Astrocyte (in vitro differentiated cells and primary cell): ENCODE measurements around the gene ETNK1. TPM values are rescaled to one million over a fixed set of nuclear protein-coding genes. Genes with fewer than 3 reads are reported as not detected.
A peak's percentile ranks its signal among the peaks of the same experiment; 100 is the strongest.

ENCODE experiments used
- DNase-seq: peaks from one replicate; pipeline ENCODE4 v3.0.0-alpha.2; 2010; ENCODE audit warnings: low read depth
- FAIRE-seq: peaks from 2 replicates; lab custom pipeline; 2011; peaks lifted over from hg19 to GRCh38; lab: Jason Lieb, UNC
- H2AFZ ChIP-seq: 2 replicates; pipeline ENCODE4 v1.6.0; 2012; ENCODE audit warnings: low read depth, low read length, inconsistent platforms
- H3K27ac ChIP-seq: 2 replicates; pipeline ENCODE4 v1.5.1; 2011; ENCODE audit warnings: low read depth, low read length, inconsistent platforms
- H3K27me3 ChIP-seq: 2 replicates; pipeline ENCODE4 v1.6.0; 2011; ENCODE audit warnings: low read length, inconsistent platforms; ENCODE audit not compliant: insufficient read depth
- H3K36me3 ChIP-seq: 2 replicates; pipeline ENCODE4 v1.5.1; 2011; ENCODE audit warnings: low read length, inconsistent platforms; ENCODE audit not compliant: insufficient read depth
- H3K4me1 ChIP-seq: 2 replicates; pipeline ENCODE4 v1.5.1; 2011; ENCODE audit warnings: low read length, inconsistent platforms; ENCODE audit not compliant: insufficient read depth
- H3K4me2 ChIP-seq: 2 replicates; pipeline ENCODE4 v1.6.0; 2012; ENCODE audit warnings: low read length, inconsistent platforms
- H3K4me3 ChIP-seq: 2 replicates; pipeline ENCODE4 v1.5.1; 2011; ENCODE audit warnings: low read depth, mild to moderate bottlenecking, low read length, inconsistent platforms; ENCODE audit not compliant: insufficient read depth
- H3K79me2 ChIP-seq: 2 replicates; pipeline ENCODE4 v1.6.0; 2012; ENCODE audit warnings: mild to moderate bottlenecking, low read length, inconsistent platforms; ENCODE audit not compliant: insufficient read depth
- H3K9ac ChIP-seq: 2 replicates; pipeline ENCODE4 v1.6.0; 2012; ENCODE audit warnings: mild to moderate bottlenecking, low read length, inconsistent platforms
- H3K9me3 ChIP-seq: 2 replicates; pipeline ENCODE4 v1.5.1; 2012; ENCODE audit warnings: low read depth, mild to moderate bottlenecking, low read length, inconsistent platforms; ENCODE audit not compliant: insufficient read depth
- H4K20me1 ChIP-seq: 2 replicates; pipeline ENCODE4 v1.6.0; 2012; ENCODE audit warnings: low read length, inconsistent platforms; ENCODE audit not compliant: insufficient read depth
- H3K27ac Mint-ChIP-seq: one replicate; pipeline ENCODE4 v1.8.0; 2021; ENCODE audit warnings: mild to moderate bottlenecking, mixed read lengths; ENCODE audit not compliant: unreplicated experiment
- H3K27me3 Mint-ChIP-seq: one replicate; pipeline ENCODE4 v1.8.0; 2021; ENCODE audit warnings: low read depth, mixed read lengths; ENCODE audit not compliant: unreplicated experiment
- H3K36me3 Mint-ChIP-seq: one replicate; pipeline ENCODE4 v1.8.0; 2021; ENCODE audit warnings: low read depth, mixed read lengths; ENCODE audit not compliant: unreplicated experiment
- H3K4me1 Mint-ChIP-seq: one replicate; pipeline ENCODE4 v1.8.0; 2021; ENCODE audit warnings: low read depth, mixed read lengths; ENCODE audit not compliant: unreplicated experiment
- H3K4me3 Mint-ChIP-seq: one replicate; pipeline ENCODE4 v1.8.0; 2021; ENCODE audit warnings: mild to moderate bottlenecking, moderate library complexity, mixed read lengths; ENCODE audit not compliant: unreplicated experiment
- H3K9me3 Mint-ChIP-seq: one replicate; pipeline ENCODE4 v1.8.0; 2021; ENCODE audit warnings: mild to moderate bottlenecking, mixed read lengths; ENCODE audit not compliant: unreplicated experiment
- CTCF ChIP-seq: IDR thresholded peaks from 2 replicates; pipeline ENCODE4 v1.5.1; 2011; ENCODE audit warnings: low read depth, mild to moderate bottlenecking, inconsistent platforms, low read length, moderate library complexity; ENCODE audit not compliant: insufficient read depth
- EZH2 ChIP-seq: IDR thresholded peaks from 2 replicates; pipeline ENCODE4 v1.6.1; 2012; ENCODE audit warnings: mild to moderate bottlenecking, low read length, inconsistent platforms; ENCODE audit not compliant: insufficient read depth
- total RNA-seq: library from RNA; stranded (reverse); gene quantifications from 2 replicates; pipeline ENCODE4 v1.2.1, GENCODE V29; 2021

Gene ETNK1
- total RNA-seq, 1 donor from 2014 or later = 50.0 TPM

DNA sequence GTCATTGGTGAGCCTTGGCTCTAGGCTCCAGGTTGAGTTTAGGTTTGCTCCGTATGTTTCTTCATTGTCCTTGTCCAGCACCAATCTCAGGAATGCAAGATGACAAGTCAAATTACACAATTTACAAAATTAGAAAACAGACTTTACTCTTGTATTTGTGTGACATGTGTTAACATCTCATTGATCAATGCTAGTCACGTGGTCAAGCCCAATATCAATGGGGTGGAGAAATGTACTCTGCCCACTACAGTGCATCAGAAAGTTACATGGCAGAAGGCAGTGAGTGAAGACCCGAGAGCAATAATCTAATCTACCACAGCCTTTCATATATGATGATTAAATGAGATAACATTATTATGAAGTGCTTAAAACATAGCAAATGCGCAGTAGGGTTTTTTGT, 94.8 kb downstream of the ETNK1 start:
- Mint-ChIP-seq H3K27ac (no peak overlapping the region), H3K27me3 (no peaks in the 10 kb centered on the region), H3K4me1 (peaks cover 3% of the 10 kb centered on the region), H3K9me3 (no peaks in the 10 kb centered on the region), H3K36me3 (no peaks in the 10 kb centered on the region), H3K4me3 (no peak overlapping the region)
- Histone ChIP-seq H2AFZ (no peak overlapping the region), H3K27me3 (no peaks in the 10 kb centered on the region), H4K20me1 (no peaks in the 10 kb centered on the region), H3K4me1 (no peaks in the 10 kb centered on the region), H3K9ac (no peak overlapping the region), H3K4me3 (no peak overlapping the region), H3K9me3 (no peaks in the 10 kb centered on the region), H3K36me3 (no peaks in the 10 kb centered on the region), H3K27ac (no peak overlapping the region), H3K79me2 (no peaks in the 10 kb centered on the region), H3K4me2 (no peak overlapping the region)
- TF ChIP-seq EZH2 (no peak), CTCF (no peak)
- FAIRE-seq = peak; percentile 5
- no peak for DNase-seq

DNA sequence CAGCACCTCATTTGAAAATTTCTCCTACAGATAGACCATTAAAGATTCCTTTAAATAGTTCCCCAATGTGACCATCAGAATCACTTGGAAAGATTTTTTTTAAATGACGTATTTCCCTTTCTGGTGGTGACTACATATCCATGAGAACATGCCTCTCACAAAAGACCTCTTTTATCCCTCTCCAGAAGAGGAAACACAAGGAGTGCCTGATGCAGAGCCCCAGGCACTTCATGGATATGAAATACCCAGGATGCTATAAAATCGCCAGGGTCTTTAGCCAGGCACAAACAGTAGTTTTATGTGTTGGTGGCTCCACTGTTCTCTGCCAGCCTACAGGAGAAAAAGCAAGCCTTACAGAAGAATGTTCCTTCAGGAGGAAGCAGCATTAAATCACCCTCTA, 97.1 kb downstream of the ETNK1 start:
- no peaks in the 10 kb centered on the region for H3K36me3 ChIP-seq
- no peak overlapping the region for H3K9ac ChIP-seq
- H3K27ac Mint-ChIP-seq = no peak overlapping the region
- H3K27me3 Mint-ChIP-seq = no peaks in the 10 kb centered on the region
- no peaks in the 10 kb centered on the region for H3K4me1 ChIP-seq
- no peak overlapping the region for H3K4me3 Mint-ChIP-seq
- no peak for FAIRE-seq
- no peaks in the 10 kb centered on the region for H4K20me1 ChIP-seq
- DNase-seq = no peak
- H3K27ac ChIP-seq = no peak overlapping the region
- H3K4me3 ChIP-seq = no peak overlapping the region
- H3K4me2 ChIP-seq = no peak overlapping the region
- H3K9me3 ChIP-seq = no peaks in the 10 kb centered on the region
- H3K27me3 ChIP-seq = no peaks in the 10 kb centered on the region
- no peaks in the 10 kb centered on the region for H3K79me2 ChIP-seq
- H2AFZ ChIP-seq = no peak overlapping the region
- H3K9me3 Mint-ChIP-seq = no peaks in the 10 kb centered on the region
- peaks cover 3% of the 10 kb centered on the region for H3K4me1 Mint-ChIP-seq
- TF ChIP-seq EZH2 (no peak), CTCF (no peak)
- no peaks in the 10 kb centered on the region for H3K36me3 Mint-ChIP-seq

DNA sequence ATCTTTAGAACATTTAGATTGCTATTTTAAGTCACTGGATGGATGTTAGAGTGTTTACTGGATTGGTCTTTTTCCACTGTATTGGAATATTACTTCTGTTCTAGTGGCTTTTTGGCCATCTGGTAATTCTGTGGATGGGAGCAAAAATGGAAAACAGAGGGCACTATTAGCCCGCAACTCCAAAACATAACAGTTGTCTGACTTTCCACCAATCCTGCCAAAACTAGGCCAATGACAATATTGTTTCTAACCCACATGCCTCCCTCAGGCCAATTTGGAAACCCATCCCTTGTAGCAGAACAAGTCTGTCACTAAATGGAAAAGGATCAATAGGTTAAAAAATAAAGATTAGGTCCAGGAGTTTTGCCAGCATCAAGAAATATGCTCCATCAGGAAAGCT, 97.8 kb downstream of the ETNK1 start:
- TF ChIP-seq EZH2 = no peak
- no peak for TF ChIP-seq CTCF
- no peak overlapping the region for H3K27ac Mint-ChIP-seq

More for the DNA sequence above, 97.8 kb downstream of the ETNK1 start:
- H3K9me3 ChIP-seq = no peaks in the 10 kb centered on the region
- no peak overlapping the region for H3K4me3 Mint-ChIP-seq
- H3K27me3 Mint-ChIP-seq = no peaks in the 10 kb centered on the region
- FAIRE-seq (no peak), DNase-seq (no peak)
- H4K20me1 ChIP-seq = no peaks in the 10 kb centered on the region
- H3K79me2 ChIP-seq = no peaks in the 10 kb centered on the region
- H3K4me3 ChIP-seq = no peak overlapping the region
- H3K9me3 Mint-ChIP-seq = no peaks in the 10 kb centered on the region
- no peaks in the 10 kb centered on the region for H3K36me3 Mint-ChIP-seq
- H3K27ac ChIP-seq = no peak overlapping the region
- H2AFZ ChIP-seq = no peak overlapping the region
- no peak overlapping the region for H3K4me2 ChIP-seq
- H3K4me1 Mint-ChIP-seq = peaks cover 3% of the 10 kb centered on the region
- no peak overlapping the region for H3K9ac ChIP-seq
- no peaks in the 10 kb centered on the region for H3K27me3 ChIP-seq
- no peaks in the 10 kb centered on the region for H3K4me1 ChIP-seq
- H3K36me3 ChIP-seq = no peaks in the 10 kb centered on the region
